HCT116 (cell line): Measurements from ENCODE around the gene GLOD5. TPM values are rescaled to one million over a fixed set of nuclear protein-coding genes. Genes with fewer than 3 reads are reported as not detected.
A peak's percentile ranks its signal among the peaks of the same experiment; 100 is the strongest.
"Not testable (repeated sequence)": the region's sequence is repeated elsewhere in the genome, so short reads cannot be mapped to it uniquely, and the experiment has no call there.

Source experiments
- ATAC-seq: fragments of 200-7000 bp; cut with Tn5 transposase; 2 replicates; pipeline ENCODE4 v1.9.1; 2020; ENCODE audit warnings: mild to moderate bottlenecking, moderate library complexity
- BruUV-seq: library from RNA; stranded (reverse); fragments of 400-500 nt; replicated peaks from 2 replicates; lab custom pipeline; 2021; lab: Mats Ljungman, UMichigan
- CTCF ChIA-PET: fragments of 300-600 bp; sonication (Branson Sonifier 250); formaldehyde crosslinking; loops from one replicate; lab custom pipeline; 2021; ENCODE audit warnings: antibody characterized with exemption; lab: Charles Lee
- POLR2A ChIA-PET: fragments of 300-600, 350-600 bp; sonication (Branson Sonifier 250); formaldehyde crosslinking; loops from one replicate; lab custom pipeline; 2021; ENCODE audit warnings: antibody characterized with exemption; lab: Charles Lee
- RAD21 ChIA-PET, 2 experiments: fragments of 300-600 bp; sonication (Branson Sonifier 250); formaldehyde crosslinking; loops; one replicate each; lab custom pipeline; 2023; ENCODE audit warnings: low total read pairs in 2 of 2; ENCODE audit not compliant: uncharacterized antibody in 2 of 2, unreplicated experiment in 2 of 2, low non-redundant PET in 1 of 2; lab: Charles Lee
- DNase-seq: peaks from one replicate; pipeline ENCODE4 v3.0.0-alpha.2; 2010; ENCODE audit warnings: low read depth, low spot score
- H2AFZ ChIP-seq: fragments of 200-600 bp; shearing (Covaris generic), sonication (generic); 2 replicates; pipeline ENCODE4 v1.6.1; 2017; ENCODE audit warnings: low read depth, mixed run types, mixed read lengths, antibody characterized with exemption, low read length; ENCODE audit not compliant: poor library complexity, severe bottlenecking
- H3K27ac ChIP-seq: 2 replicates; pipeline ENCODE4 v1.5.1; 2012; ENCODE audit warnings: low read depth, low read length
- H3K27me3 ChIP-seq: fragments of 200-600 bp; sonication (generic); 2 replicates; pipeline ENCODE4 v1.6.1; 2016; ENCODE audit warnings: mixed run types, low read length, mixed read lengths; ENCODE audit not compliant: insufficient read depth
- H3K36me3 ChIP-seq, 2 experiments: fragments of 200-500 bp in 1 of 2; fragments of 200-600 bp in 1 of 2; sonication (Bioruptor generic) in 1 of 2; sonication (generic) in 1 of 2; 2 replicates each; pipeline versions ENCODE4 v1.5.1 to v1.6.1; 2014 to 2016; ENCODE audit warnings: low read length in 2 of 2, inconsistent platforms in 1 of 2, mixed read lengths in 1 of 2, mixed run types in 1 of 2; ENCODE audit not compliant: insufficient read depth in 2 of 2, control insufficient read depth in 1 of 2
- H3K4me1 ChIP-seq, 2 experiments: fragments of 200-600 bp in 1 of 2; sonication (generic) in 1 of 2; 2 replicates each; pipeline versions ENCODE4 v1.5.1 to v1.6.1; 2012 to 2017; ENCODE audit warnings: low read length in 2 of 2, inconsistent platforms in 1 of 2, mild to moderate bottlenecking in 1 of 2, mixed read lengths in 1 of 2, mixed run types in 1 of 2, moderate library complexity in 1 of 2; ENCODE audit not compliant: insufficient read depth in 2 of 2, control insufficient read depth in 1 of 2
- H3K4me2 ChIP-seq: fragments of 200-600 bp; sonication (generic); 2 replicates; pipeline ENCODE4 v1.6.1; 2017; ENCODE audit warnings: mixed run types, low read length, mixed read lengths
- H3K4me3 ChIP-seq, 2 experiments: fragments of 200-600 bp in 1 of 2; sonication (generic) in 1 of 2; replicated peaks in 1 of 2; 2 replicates each; pipeline ENCODE4 v1.5.1; 2011 to 2016; ENCODE audit warnings: low read length in 2 of 2, control low read depth in 1 of 2, low read depth in 1 of 2, mild to moderate bottlenecking in 1 of 2, mixed read lengths in 1 of 2, mixed run types in 1 of 2
- H3K79me2 ChIP-seq: fragments of 200-600 bp; sonication (generic); 2 replicates; pipeline ENCODE4 v1.6.1; 2017; ENCODE audit warnings: mild to moderate bottlenecking, mixed run types, low read length, moderate library complexity, mixed read lengths; ENCODE audit not compliant: insufficient read depth
- H3K9ac ChIP-seq: fragments of 200-600 bp; sonication (generic); 2 replicates; pipeline ENCODE4 v1.6.1; 2016; ENCODE audit warnings: low read length, mixed read lengths
- H3K9me2 ChIP-seq: fragments of 200-600 bp; sonication (generic), shearing (Covaris generic); 2 replicates; pipeline ENCODE4 v1.6.1; 2017; ENCODE audit warnings: mixed run types, mild to moderate bottlenecking, moderate library complexity; ENCODE audit not compliant: insufficient read depth
- H3K9me3 ChIP-seq, 2 experiments: fragments of 200-500 bp in 1 of 2; fragments of 200-600 bp in 1 of 2; sonication (Bioruptor generic) in 1 of 2; sonication (generic) in 1 of 2; 2 replicates each; pipeline ENCODE4 v1.6.1; 2014 to 2017; ENCODE audit warnings: low read length in 2 of 2, mixed read lengths in 2 of 2, inconsistent platforms in 1 of 2, low read depth in 1 of 2, mild to moderate bottlenecking in 1 of 2, mixed run types in 1 of 2, moderate library complexity in 1 of 2; ENCODE audit not compliant: control insufficient read depth in 1 of 2, insufficient read depth in 1 of 2
- H4K20me1 ChIP-seq: fragments of 200-600 bp; sonication (generic), shearing (Covaris generic); 2 replicates; pipeline ENCODE4 v1.6.1; 2017; ENCODE audit warnings: mixed run types, mild to moderate bottlenecking, moderate library complexity; ENCODE audit not compliant: insufficient read depth
- ATF3 ChIP-seq: IDR thresholded peaks from 2 replicates; pipeline ENCODE4 v1.6.1; 2012
- EGR1 ChIP-seq: IDR thresholded peaks from 2 replicates; pipeline ENCODE4 v1.6.1; 2012; ENCODE audit warnings: low read depth
- RAD21 ChIP-seq: IDR thresholded peaks from 2 replicates; pipeline ENCODE4 v1.6.1; 2012; ENCODE audit warnings: low read depth, mild to moderate bottlenecking
- SIN3A ChIP-seq: IDR thresholded peaks from 2 replicates; pipeline ENCODE4 v1.6.1; 2012; ENCODE audit warnings: low read depth
- SP1 ChIP-seq: IDR thresholded peaks from 2 replicates; pipeline ENCODE4 v1.6.1; 2012; ENCODE audit warnings: low read depth
- TCF7L2 ChIP-seq: IDR thresholded peaks from 2 replicates; pipeline ENCODE4 v1.7.0; 2011; ENCODE audit warnings: borderline replicate concordance, inconsistent platforms; ENCODE audit not compliant: insufficient read depth, insufficient read length; ENCODE audit errors: extremely low read depth
- YY1 ChIP-seq: IDR thresholded peaks from 2 replicates; pipeline ENCODE4 v1.6.1; 2011; ENCODE audit warnings: low read length, low read depth, moderate library complexity, mild to moderate bottlenecking; ENCODE audit not compliant: insufficient replicate concordance; ENCODE audit errors: extremely low read depth
- ZBTB33 ChIP-seq: IDR thresholded peaks from 2 replicates; pipeline ENCODE4 v1.6.1; 2011; ENCODE audit warnings: mild to moderate bottlenecking, low read length, moderate library complexity; ENCODE audit not compliant: insufficient replicate concordance; ENCODE audit errors: extremely low read depth
- ZNF274 ChIP-seq: fragments of 200-500 bp; sonication (Bioruptor generic); IDR thresholded peaks from 2 replicates; pipeline ENCODE4 v1.6.1; 2014; ENCODE audit warnings: mild to moderate bottlenecking, low read depth, low read length, inconsistent platforms
- intact Hi-C: fragments of 100-400 bp; cut with micrococcal nuclease; formaldehyde crosslinking; loops from 2 replicates; pipeline ENCODE4 v1.10.0; 2022
- total RNA-seq: library from RNA; stranded (reverse); gene quantifications from one replicate; pipeline ENCODE4 v1.2.1, GENCODE V29; 2021; ENCODE audit not compliant: unreplicated experiment

GLOD5 gene
- total RNA-seq, 1 experiment from 2014 or later, result not detected

GRCh38 chrX:48818866-48819265 lies 57.3 kb downstream of the GLOD5 start:
- Histone ChIP-seq H3K4me2 (no peak overlapping the region), H3K9me3 (no peaks in the 10 kb centered on the region), H2AFZ (no peak overlapping the region), H3K27me3 (no peaks in the 10 kb centered on the region), H3K79me2 (no peaks in the 10 kb centered on the region), H3K4me1 (no peaks in the 10 kb centered on the region), H3K9ac (no peak overlapping the region), H3K9me2 (no peaks in the 10 kb centered on the region), H3K4me3 (no peak overlapping the region), H3K36me3 (no peaks in the 10 kb centered on the region), H3K27ac (no peak overlapping the region), H4K20me1 (no peaks in the 10 kb centered on the region)
- ATAC-seq, result no peak
- no TSS peak for BruUV-seq
- intact Hi-C loops, result no loop called here
- no peak for DNase-seq
- RAD21 ChIA-PET, result no interaction called here
- CTCF ChIA-PET, result no interaction called here
- TF ChIP-seq SIN3A (no peak), SP1 (no peak), ZNF274 (no peak)
- POLR2A ChIA-PET, result no interaction called here

GRCh38 chrX:48819394-48819793 lies 57.8 kb downstream of the GLOD5 start:
- H3K9me2 ChIP-seq, RAD21 ChIA-PET, ATAC-seq, H3K4me2 ChIP-seq, H2AFZ ChIP-seq, POLR2A ChIA-PET, H3K4me3 ChIP-seq, BruUV-seq, intact Hi-C loops, H3K9ac ChIP-seq, CTCF ChIA-PET, H3K36me3 ChIP-seq, H3K79me2 ChIP-seq, H4K20me1 ChIP-seq, H3K27ac ChIP-seq, H3K9me3 ChIP-seq, H3K27me3 ChIP-seq, DNase-seq, H3K4me1 ChIP-seq: not testable (repeated sequence)

GRCh38 chrX:48823053-48823452 lies 61.5 kb downstream of the GLOD5 start:
- CTCF ChIA-PET, result no interaction called here
- no peak for TF ChIP-seq EGR1
- no peak for TF ChIP-seq ZBTB33
- TF ChIP-seq RAD21, result no peak
- TF ChIP-seq TCF7L2, result no peak
- no peak for TF ChIP-seq ZNF274
- TF ChIP-seq YY1, result no peak
- no peak for TF ChIP-seq ATF3

More at GRCh38 chrX:48823053-48823452, 61.5 kb downstream of the GLOD5 start:
- DNase-seq, result no peak
- Histone ChIP-seq H3K9me3 (no peaks in the 10 kb centered on the region), H4K20me1 (no peaks in the 10 kb centered on the region), H3K9ac (no peak overlapping the region), H3K4me2 (no peak overlapping the region), H3K4me3 (no peak overlapping the region), H3K4me1 (no peaks in the 10 kb centered on the region), H2AFZ (no peak overlapping the region), H3K9me2 (no peaks in the 10 kb centered on the region), H3K27ac (no peak overlapping the region), H3K79me2 (no peaks in the 10 kb centered on the region), H3K36me3 (no peaks in the 10 kb centered on the region), H3K27me3 (no peaks in the 10 kb centered on the region)
- RAD21 ChIA-PET, result no interaction called here
- BruUV-seq, result TSS peak; percentile 63
- no peak for ATAC-seq
- POLR2A ChIA-PET, result interaction anchor here (0.5 kb wide), 1 partner anchor 63 kb away, joined by 3 read pairs; no protein-coding TSS in a partner anchor
- intact Hi-C loops, result no loop called here
